HG03432 (cell line): ENCODE data around the gene CCM2.

Experiments
- ATAC-seq: cut with Tn5 transposase; IDR thresholded peaks from one replicate; pipeline ENCODE4 v1.9.1; 2021; ENCODE audit warnings: mild to moderate bottlenecking, moderate library complexity; ENCODE audit not compliant: unreplicated experiment

CCM2 gene

DNA sequence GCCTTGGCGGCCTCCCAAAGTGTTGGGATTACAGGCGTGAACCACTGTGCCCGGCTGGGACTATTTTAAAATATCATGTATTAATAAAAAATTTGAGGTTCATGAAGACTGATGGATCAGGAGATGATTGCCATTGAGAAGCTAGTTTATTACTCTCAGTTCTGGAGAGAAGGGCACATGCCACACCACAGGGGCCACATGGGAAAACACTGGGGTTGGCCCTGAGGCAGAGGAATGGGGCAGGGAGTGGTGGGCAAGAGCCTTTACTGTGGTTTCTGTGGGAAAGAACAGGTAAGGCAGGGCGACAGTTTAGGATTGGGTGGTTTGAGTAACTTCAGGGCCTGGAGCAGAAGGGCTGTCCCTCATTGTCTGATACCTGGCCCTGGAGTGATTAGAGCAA, 118.3 kb downstream of the CCM2 start:
- ATAC-seq = no peak

DNA sequence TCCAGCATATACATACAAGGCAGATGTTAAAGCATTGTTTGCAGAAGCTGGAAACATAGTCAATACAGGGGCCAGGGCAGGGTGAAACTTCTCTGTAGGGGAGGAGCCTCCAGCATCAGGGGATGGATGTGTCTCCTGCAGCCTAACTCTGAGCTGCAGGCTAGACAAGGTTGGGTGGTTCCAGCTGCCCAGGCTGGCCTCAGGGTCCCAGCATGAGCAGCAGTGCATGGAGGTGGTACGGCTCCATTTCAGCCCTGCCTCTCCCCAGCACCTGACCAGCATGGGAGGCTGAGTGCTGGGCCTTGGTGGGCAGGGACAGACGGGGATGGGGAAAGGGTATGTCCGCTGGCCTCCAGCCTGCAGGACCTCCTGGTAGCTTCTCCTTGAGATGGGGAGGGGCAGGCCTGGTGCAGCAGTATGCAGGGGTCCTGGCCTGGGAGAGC, 118.9 kb downstream of the CCM2 start:
- ATAC-seq = no peak

DNA sequence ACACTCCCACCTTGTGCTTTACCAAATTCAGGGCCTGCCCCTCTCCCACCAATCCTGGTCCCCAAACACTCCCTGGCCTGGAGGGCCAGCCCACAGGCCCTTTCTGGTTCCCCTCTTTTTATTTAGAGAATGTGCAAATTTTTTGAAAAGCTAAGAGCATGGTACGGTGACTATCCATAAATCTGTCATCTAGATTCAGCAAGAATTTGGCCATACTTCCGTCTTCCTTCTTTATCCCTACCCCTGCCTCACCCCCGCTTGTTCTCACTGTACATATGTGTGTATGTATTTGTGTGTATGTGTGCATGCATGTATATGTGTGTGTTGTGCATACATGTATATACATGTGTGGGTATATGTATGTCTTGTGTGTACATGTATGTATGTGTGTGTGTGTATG, 119.5 kb downstream of the CCM2 start:
- no peak for ATAC-seq

- no peak for ATAC-seq
Observed at GRCh38 chr7:45122975-45123860, 123.2 kb downstream of the CCM2 start.

DNA sequence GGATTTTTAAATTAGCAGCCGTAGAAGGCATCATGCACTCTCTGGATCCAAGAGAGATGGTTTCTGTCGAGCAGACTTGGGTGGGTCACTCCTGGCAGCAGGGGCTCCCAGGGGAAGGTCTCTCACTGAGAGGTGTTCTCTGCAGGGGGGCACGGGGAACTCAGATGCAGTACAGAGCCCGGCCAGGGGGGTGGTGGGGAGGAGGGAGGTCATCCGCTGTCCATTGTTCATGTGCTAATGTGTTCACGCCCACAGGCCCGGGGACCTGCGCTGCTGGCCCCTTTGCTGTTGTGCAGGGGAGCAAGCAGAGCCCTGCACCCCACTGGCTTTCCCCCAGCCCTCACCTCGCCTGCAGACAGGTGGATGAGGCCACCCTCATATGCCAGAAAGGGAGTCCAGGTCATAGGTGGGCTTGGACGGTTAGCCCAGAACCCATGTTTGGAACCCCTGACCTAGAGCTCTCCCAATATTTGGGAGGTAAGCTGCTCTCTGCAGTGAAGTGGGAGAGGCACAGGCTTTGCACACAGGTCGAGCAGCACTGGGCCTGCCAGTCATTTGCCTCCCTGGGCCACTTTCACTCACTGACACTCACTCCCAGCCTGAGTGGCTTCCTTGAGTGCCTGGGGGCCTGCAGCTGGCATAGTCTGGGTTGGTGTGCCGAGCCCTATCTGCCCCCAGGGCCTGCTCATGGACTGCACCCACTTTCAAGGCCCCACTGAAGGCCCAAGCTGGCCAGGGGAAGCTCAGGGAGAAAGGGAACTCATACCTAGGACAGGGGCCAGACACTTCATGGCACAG, 124.1 kb downstream of the CCM2 start:
- ATAC-seq = no peak

- ATAC-seq = no peak
Observed at GRCh38 chr7:45125193-45125904, 125.3 kb downstream of the CCM2 start.
